Measurements from ENCODE around the gene WSB1.
A peak's percentile ranks its signal among the peaks of the same experiment; 100 is the strongest.

Gene WSB1

DNA sequence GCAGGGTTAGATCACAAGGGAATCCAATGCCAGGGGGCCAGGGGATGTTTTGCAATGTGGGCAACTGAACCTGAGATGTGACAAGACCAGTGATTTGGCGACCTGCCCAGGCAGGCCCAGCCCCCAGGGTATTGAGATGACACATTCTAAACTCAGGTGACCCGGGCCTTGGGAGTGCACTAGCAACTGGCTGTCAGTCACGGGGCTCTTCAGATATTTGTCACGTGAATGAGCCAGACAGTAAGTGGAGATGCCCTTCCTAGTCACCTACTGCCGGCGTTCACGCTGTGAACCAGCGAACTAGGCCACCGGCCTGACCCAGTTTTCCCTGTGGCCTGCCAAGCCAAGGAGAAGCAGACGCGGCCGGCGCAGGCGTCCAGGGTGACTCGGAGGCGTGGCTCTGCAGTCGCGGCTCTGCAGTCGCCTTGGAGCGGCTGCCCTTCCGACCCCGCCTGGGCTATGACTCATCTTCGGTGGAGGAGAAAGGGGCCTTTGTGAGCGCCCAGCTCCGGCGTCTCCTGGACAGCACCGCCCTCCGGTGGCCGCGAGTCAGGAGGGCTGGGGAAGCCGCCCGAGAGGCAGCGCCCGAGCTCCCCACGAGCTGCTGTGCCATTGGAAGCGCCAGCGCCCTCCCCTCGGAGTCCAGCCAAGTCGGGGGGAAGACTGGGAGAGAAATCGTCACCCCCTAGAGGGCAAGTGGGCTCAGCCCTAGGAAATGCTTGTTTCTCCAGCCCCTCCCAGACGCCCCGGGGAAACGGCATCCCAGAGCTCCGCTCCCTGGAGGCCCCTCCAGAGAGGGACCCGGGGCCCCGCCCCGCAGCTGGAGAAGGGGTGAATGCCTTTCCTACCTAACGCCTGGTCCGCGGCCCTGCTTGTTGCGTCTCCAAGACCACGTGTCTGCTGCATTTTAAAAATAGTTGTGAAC lies 38.8 kb downstream of the WSB1 start:
- H3K9me3 Mint-ChIP-seq, result no peaks in the 10 kb centered on the region
- no peaks in the 10 kb centered on the region for H3K36me3 Mint-ChIP-seq
- peak; percentile 94 for ATAC-seq
- H3K27ac Mint-ChIP-seq, result peak overlapping the region; percentile 96
- H3K27me3 Mint-ChIP-seq, result no peaks in the 10 kb centered on the region
- H3K4me3 Mint-ChIP-seq, result peak overlapping the region; percentile 84
- peaks cover 45% of the 10 kb centered on the region for H3K4me1 Mint-ChIP-seq

DNA sequence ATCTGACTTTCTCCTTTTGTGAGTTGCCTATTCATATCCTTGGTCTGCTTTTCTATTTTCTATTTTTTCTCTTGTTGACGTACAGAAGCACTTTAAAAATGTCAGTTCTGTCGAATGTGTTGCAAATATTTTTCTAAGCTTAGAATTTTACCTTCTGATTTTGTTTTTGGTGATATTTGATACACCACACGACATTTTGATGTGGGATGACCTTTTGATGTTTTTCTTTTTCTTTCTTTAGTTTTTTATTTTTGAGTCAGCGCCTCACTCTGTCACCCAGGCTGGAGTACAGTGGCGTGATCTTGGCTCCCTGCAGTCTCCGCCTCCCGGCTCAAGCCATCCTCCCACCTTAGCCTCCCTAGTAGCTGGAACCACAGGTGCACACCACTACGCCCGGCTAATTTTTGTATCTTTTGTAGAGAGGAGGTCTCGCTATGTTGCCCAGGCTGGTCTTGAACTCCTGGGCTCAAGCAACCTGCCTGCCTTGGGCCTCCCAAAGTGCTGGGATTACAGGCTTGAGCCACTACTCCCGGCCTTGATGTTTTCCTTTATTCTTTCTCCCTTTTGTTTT lies 39.6 kb downstream of the WSB1 start:
- ATAC-seq, result peak; percentile 41
- H3K9me3 Mint-ChIP-seq, result no peaks in the 10 kb centered on the region

DNA sequence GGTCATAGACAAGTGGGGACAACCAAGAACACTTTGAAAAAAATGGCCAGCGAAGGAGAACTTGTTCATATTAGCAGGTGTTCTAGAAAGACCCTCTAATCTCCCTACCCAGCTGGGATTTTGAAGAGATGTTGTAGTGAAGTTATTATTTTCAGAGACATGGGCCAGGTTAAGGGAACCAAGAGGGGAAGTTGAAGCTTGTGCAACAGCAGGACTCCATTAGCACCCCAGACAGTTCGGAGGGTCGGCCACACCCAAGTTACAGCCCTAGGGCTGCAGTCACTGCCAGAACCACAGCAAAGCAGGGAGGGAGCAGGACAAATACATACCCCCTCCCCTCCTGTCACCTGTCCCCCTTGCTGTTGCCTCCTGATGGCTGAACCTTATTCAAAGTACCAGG lies 42.3 kb downstream of the WSB1 start:
- Mint-ChIP-seq H3K9me3 (no peaks in the 10 kb centered on the region), H3K4me3 (no peak overlapping the region), H3K4me1 (peaks cover 70% of the 10 kb centered on the region), H3K27me3 (no peaks in the 10 kb centered on the region), H3K27ac (no peak overlapping the region), H3K36me3 (no peaks in the 10 kb centered on the region)
- no peak for ATAC-seq

More for the DNA sequence above, 39.6 kb downstream of the WSB1 start:
- H3K36me3 Mint-ChIP-seq, result no peaks in the 10 kb centered on the region
- peak overlapping the region; percentile 96 for H3K27ac Mint-ChIP-seq
- peak overlapping the region; percentile 84 for H3K4me3 Mint-ChIP-seq
- H3K27me3 Mint-ChIP-seq, result no peaks in the 10 kb centered on the region
- peaks cover 52% of the 10 kb centered on the region for H3K4me1 Mint-ChIP-seq

DNA sequence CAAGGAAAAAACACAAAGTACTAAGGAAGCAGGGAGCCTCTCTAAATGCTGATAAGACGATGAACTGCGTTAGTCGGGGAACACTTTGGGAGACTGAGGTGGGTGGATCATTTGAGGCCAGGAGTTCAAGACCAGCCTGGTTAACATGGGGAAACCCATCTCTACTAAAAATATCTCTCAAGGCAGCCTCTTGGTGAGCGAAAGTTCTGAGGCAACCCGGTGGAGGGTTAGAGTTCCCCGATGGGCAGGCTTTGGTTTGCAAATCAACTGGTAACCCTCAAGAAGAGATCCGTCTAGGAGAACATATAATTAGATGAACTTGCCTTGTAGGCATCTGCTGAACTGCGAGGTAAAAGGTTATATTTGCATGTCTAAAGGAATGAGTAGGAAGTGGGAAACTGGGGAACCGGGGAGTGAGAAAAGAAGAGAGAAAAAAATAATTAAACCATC lies 44.6 kb downstream of the WSB1 start:
- Mint-ChIP-seq H3K9me3 (no peaks in the 10 kb centered on the region), H3K4me3 (peak overlapping the region; percentile 46), H3K27ac (peak overlapping the region; percentile 77), H3K27me3 (no peaks in the 10 kb centered on the region), H3K4me1 (peaks cover 60% of the 10 kb centered on the region), H3K36me3 (no peaks in the 10 kb centered on the region)
- peak; percentile 86 for ATAC-seq

DNA sequence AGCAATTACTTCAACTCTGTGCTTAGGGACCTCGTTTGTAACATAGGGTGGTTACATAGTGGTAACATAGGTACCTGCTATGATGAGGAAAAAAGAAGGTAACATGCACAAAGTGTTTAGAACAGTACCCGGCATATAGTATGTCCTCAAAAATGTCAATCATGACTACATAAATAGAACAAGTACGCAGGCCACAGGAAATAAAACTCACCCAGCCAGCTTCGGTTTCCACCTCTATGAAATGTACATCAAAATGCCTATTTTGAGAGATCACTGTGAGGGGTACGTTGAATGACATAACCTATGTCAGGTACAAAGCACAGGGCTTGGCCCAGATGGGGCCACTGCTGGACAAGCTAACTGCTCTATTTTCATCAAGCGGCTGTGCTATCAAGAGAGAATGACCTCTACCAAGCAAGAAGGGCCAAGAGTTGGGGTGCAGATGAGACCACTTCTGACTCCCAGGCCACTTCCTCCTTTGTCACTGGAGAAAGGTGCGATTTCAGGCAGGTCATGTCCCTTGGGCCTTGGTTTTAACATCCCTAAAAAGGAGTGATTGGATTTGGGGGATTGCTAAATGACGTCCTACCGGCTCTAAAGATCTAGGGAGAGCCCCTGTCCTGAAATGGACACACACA lies 45.4 kb downstream of the WSB1 start:
- Mint-ChIP-seq H3K36me3 (no peaks in the 10 kb centered on the region), H3K9me3 (no peaks in the 10 kb centered on the region), H3K27me3 (no peaks in the 10 kb centered on the region), H3K4me3 (peak overlapping the region; percentile 46), H3K4me1 (peaks cover 53% of the 10 kb centered on the region), H3K27ac (peak overlapping the region; percentile 77)
- ATAC-seq, result peak; percentile 73

DNA sequence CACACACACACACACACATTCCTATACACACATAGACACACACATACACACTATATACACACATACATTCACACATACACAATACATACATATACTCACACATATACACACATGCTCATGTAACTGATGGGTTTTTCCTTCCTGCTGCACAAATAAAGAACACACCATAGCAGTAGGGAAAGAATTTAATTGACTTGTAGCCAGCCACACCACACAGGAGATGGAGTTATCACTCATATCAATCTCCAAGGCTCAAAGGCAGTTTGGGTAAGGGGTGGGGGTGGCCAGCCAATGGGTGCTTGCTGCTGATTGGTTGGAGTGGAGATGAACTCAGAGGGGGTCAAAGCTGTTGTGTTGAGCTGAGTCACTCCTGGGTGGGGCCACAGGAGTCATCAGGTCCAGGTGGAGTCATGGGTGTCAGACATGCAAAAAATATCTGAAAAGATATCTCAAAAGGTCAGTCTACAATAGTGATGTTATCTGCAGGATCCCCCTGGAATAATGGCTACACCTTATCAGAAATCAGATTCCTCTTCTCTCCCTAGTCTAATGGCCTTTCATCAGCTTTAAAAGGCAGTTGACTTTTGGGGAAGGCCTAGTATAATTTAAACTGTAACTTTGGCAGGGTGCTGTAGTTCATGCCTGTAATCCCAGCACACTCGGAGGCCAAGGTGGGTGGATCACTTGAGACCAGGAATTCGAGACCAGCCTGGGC lies 46.1 kb downstream of the WSB1 start:
- H3K4me3 Mint-ChIP-seq, result peak overlapping the region; percentile 6
- no peaks in the 10 kb centered on the region for H3K9me3 Mint-ChIP-seq
- ATAC-seq, result peak; percentile 42
- no peaks in the 10 kb centered on the region for H3K36me3 Mint-ChIP-seq
- no peaks in the 10 kb centered on the region for H3K27me3 Mint-ChIP-seq
- peaks cover 52% of the 10 kb centered on the region for H3K4me1 Mint-ChIP-seq
- peak overlapping the region; percentile 77 for H3K27ac Mint-ChIP-seq

DNA sequence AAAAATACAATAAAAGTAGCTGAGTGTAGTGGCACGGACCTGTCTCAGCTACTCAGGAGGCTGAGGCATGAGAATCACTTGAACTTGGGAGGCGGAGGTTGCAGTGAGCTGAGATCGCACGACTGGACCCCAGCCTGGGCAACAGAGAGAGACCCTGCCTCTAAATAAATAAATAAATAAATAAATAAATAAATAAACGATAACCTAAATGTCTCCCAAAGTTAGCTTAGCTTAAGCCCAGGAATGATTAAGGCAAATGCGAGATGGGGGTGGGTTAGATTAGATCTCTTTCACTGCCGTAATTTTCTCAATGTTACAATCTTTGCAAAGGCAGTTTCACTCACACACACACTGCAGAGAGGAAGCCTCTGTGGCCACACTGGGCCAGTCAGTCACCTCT lies 46.7 kb downstream of the WSB1 start:
- no peak overlapping the region for H3K27ac Mint-ChIP-seq
- no peak for ATAC-seq
- peaks cover 52% of the 10 kb centered on the region for H3K4me1 Mint-ChIP-seq

DNA sequence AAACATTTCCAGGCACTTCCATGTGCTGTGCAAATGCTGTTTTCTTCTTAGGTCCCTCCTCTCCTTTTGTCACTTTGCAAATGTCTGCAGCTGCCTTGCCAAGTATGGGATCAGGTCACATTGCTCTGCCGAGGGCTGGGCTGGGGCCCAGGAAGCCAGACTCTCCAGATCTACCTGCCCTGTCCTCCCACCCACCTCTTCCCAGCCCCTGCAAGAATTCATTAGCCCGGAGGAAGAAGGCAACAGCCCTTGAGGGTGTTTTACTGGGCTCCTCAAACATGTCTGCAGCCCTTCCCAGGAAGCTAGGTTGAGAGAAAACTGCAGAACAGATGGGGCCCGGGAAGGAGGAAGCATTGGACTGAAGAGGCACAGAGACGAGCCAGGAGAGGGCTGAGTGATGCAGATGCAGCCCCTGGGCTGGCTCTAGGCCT lies 47.1 kb downstream of the WSB1 start:
- Mint-ChIP-seq H3K9me3 (no peaks in the 10 kb centered on the region), H3K4me1 (peaks cover 51% of the 10 kb centered on the region), H3K27ac (no peak overlapping the region), H3K4me3 (no peak overlapping the region), H3K27me3 (no peaks in the 10 kb centered on the region), H3K36me3 (no peaks in the 10 kb centered on the region)
- ATAC-seq, result no peak

More for the DNA sequence above, 46.7 kb downstream of the WSB1 start:
- no peak overlapping the region for H3K4me3 Mint-ChIP-seq
- no peaks in the 10 kb centered on the region for H3K36me3 Mint-ChIP-seq
- no peaks in the 10 kb centered on the region for H3K9me3 Mint-ChIP-seq
- H3K27me3 Mint-ChIP-seq, result no peaks in the 10 kb centered on the region

DNA sequence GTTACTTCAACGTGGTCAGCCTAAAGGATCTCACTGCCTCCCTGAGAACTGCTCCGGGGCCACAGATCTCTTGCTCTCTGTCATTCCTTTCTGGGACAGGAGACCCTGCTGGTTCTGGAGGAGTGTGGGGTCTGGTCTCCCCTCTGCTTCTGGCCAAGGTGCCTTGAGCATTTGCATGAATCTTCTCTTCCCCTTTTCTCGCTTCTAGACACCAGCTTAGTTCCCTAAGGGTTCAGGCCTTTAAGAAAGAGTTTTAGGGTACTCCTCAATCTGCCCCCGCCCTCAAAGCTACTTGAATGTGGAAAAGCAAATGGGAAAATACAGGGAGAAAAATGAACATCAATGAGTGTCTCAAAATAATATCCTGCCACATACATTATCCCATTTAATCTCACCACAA lies 48.1 kb downstream of the WSB1 start:
- Mint-ChIP-seq H3K36me3 (no peaks in the 10 kb centered on the region), H3K27ac (peak overlapping the region; percentile 44), H3K9me3 (no peaks in the 10 kb centered on the region), H3K27me3 (no peaks in the 10 kb centered on the region), H3K4me1 (peaks cover 48% of the 10 kb centered on the region), H3K4me3 (no peak overlapping the region)
- ATAC-seq, result no peak

DNA sequence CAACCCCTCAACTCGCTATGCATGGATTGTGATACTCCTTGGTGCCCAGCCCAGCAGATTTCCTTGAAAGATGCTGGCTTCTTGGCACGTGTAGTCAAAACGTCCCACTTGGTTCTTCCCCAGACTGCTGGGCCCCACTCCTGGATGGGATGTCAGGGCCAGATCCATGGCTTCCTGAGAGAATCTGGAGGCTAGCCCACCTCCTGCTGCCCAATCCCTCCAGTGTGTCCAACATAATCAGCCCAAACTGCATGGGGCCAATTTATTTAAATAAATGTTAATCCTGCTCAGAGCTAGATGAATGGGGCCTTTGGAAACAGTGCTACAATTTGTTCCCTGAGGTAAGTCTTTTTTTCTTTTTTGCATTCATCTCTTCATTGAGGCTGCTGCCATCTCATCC lies 49.4 kb downstream of the WSB1 start:
- Mint-ChIP-seq H3K4me3 (no peak overlapping the region), H3K27ac (no peak overlapping the region), H3K36me3 (no peaks in the 10 kb centered on the region), H3K27me3 (no peaks in the 10 kb centered on the region), H3K4me1 (peaks cover 39% of the 10 kb centered on the region), H3K9me3 (no peaks in the 10 kb centered on the region)
- no peak for ATAC-seq

DNA sequence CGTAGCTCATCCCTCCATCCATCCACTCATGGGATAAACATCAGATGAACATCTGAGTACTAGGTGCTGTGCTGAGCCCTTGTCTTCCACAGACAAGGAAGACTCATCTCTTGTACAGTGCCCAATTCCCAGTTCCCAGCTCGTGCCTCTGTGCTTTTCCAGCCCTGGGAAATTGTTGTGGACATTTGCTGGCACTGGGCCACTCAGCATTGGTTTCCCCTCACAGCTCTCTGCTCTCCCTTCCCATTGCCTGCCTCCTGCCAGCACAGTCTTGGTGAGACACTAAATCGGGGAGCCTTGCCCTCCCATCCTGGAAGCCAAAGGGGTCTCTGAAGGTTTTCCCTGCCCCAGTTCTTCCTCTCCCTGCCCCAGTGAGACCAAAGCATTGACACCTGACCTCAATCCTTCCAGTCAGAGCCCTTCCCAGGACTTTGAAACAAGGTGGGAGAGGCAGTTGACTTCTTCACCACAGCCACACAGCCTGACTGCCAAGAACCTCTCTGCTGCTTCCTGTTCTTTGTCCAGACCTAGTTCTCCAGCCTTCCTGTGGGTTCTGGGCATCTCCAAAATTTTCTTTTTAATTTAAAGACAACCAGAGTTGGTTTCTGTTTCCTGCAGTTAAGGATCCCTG lies 50.2 kb downstream of the WSB1 start:
- H3K9me3 Mint-ChIP-seq, result no peaks in the 10 kb centered on the region
- no peaks in the 10 kb centered on the region for H3K27me3 Mint-ChIP-seq
- peak overlapping the region; percentile 13 for H3K27ac Mint-ChIP-seq
- no peak for ATAC-seq
- H3K36me3 Mint-ChIP-seq, result no peaks in the 10 kb centered on the region
- H3K4me3 Mint-ChIP-seq, result no peak overlapping the region
- H3K4me1 Mint-ChIP-seq, result peaks cover 36% of the 10 kb centered on the region

DNA sequence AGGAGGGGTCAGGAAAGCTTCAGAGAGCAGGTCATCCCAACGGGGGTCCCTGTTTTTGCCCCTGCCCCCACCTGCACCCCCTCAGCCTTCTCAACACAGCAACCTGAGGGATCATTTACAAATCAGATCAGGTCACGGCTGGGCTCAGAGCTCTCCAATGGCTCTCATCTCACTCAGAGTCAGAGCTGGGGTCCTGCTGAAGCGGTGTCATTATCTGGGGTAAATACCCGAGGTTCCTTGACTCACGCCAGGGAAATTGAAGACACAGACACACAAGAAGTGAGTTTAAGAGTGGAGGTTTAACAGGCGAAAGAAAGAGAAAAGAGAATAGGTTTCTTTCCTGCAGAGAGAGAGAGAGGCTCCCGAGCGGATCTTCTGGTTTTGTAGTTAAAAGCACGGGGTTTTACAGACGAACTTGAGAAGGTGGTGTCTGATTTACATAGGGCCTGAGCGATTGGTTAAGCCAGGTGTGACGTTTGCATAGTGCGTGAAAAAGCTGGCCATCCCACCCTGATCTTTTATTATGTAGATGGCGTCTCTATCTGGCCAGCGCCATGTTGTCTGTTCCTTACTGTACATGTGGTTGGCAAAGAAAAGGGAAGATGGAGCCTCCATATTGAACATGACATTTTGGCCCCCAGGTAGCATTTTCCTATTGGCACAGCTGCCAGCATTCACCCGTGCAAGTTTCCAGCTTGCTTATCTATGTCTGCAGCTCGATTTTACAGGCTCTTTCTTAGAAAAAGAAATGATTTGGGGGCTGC lies 51.4 kb downstream of the WSB1 start:
- Mint-ChIP-seq H3K27me3 (no peaks in the 10 kb centered on the region), H3K36me3 (no peaks in the 10 kb centered on the region), H3K27ac (peak overlapping the region; percentile 71), H3K9me3 (no peaks in the 10 kb centered on the region), H3K4me1 (peaks cover 24% of the 10 kb centered on the region), H3K4me3 (peak overlapping the region; percentile 56)
- ATAC-seq, result no peak

DNA sequence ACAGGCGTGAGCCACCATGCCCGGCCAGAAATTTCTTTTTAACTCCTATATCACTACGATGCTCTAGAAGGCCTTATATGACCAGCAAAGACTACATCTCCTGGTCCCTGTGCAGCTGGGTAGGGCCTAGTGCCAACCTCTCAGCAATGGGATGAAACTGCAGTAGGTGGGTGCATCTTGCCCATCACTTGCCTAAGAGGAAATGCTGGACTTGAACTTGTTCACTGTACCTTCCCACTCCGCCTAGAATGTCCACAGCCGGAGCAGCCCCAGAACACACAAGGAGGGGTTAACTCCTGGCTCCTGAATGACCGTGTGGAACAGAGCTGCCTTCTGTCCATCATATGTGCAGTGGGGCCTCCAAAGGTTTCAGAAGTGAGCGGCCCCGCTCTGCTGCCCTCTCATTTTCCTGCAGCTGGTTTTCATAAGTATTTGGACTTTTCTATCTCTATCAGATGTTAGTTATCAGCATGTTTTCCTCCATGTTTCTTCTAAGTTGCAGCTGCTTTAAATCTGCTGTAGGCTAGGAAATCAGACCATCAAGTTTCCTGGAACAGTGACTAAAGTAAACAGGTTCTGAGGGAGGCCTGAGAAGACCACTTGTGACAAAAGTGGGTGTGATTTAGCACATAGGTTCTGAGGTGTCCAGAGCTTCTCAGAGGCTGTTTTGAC lies 52.5 kb downstream of the WSB1 start:
- no peak for ATAC-seq
- peaks cover 2% of the 10 kb centered on the region for H3K9me3 Mint-ChIP-seq
- peaks cover 25% of the 10 kb centered on the region for H3K4me1 Mint-ChIP-seq
- no peak overlapping the region for H3K4me3 Mint-ChIP-seq
- H3K27ac Mint-ChIP-seq, result peak overlapping the region; percentile 53
- no peaks in the 10 kb centered on the region for H3K27me3 Mint-ChIP-seq
- H3K36me3 Mint-ChIP-seq, result no peaks in the 10 kb centered on the region

DNA sequence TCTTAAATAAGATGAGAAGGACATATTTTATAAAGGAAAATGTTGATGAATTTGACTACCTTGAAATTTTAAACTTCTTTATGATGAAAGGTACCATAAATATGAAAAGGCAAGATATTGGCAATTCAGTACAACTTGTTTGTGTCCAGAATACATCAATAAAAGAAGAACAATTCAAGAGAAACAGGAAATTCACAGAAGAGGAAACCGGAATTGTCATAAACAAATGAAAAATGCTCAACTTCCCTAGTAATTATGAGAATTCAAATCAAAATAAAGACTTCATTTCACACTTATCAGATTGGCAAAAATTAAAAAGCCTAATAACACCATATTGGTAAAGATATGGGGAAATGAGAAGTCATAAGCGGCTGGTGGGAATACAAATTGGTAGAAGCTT lies 54.3 kb downstream of the WSB1 start:
- peaks cover 32% of the 10 kb centered on the region for H3K4me1 Mint-ChIP-seq
- no peaks in the 10 kb centered on the region for H3K27me3 Mint-ChIP-seq
- no peak overlapping the region for H3K4me3 Mint-ChIP-seq
- ATAC-seq, result no peak
- no peak overlapping the region for H3K27ac Mint-ChIP-seq
- peaks cover 2% of the 10 kb centered on the region for H3K9me3 Mint-ChIP-seq
- no peaks in the 10 kb centered on the region for H3K36me3 Mint-ChIP-seq
